Mesenteric fat pad (tissue), 1 donor: Measurements from ENCODE around the gene PGK1. TPM values are rescaled to one million over a fixed set of nuclear protein-coding genes. Genes with fewer than 3 reads are reported as not detected.
"Not testable (repeated sequence)": the region's sequence is repeated elsewhere in the genome, so short reads cannot be mapped to it uniquely, and the experiment has no call there.

Experiments used
- DNase-seq: peaks from one replicate; pipeline ENCODE4 v3.0.0-alpha.2; 2020; ENCODE audit warnings: low spot score
- total RNA-seq: library from RNA; stranded (reverse); fragmentation: NEBNext Ultra II Directional; extraction: Animal tissue kit (Norgen Biotek cat#: 25700); gene quantifications from one replicate; pipeline ENCODE4 v1.2.1, GENCODE V29; 2021
- donor health status: DM: yes; HTN: yes; CAD: no.

Gene PGK1
- total RNA-seq, 1 donor from 2014 or later, result 339 TPM

GRCh38 chrX:78111140-78111931 lies 7.3 kb downstream of the PGK1 start:
- DNase-seq, result no peak

- no peak for DNase-seq
Measured at GRCh38 chrX:78116365-78116764, 12.3 kb downstream of the PGK1 start.

- DNase-seq, result no peak
Measured at GRCh38 chrX:78116766-78117165, 12.7 kb downstream of the PGK1 start.

GRCh38 chrX:78118628-78119027 lies 14.6 kb downstream of the PGK1 start:
- DNase-seq, result no peak

- no peak for DNase-seq
Measured at GRCh38 chrX:78119521-78120227, 15.6 kb downstream of the PGK1 start.

- DNase-seq, result no peak
Measured at GRCh38 chrX:78123190-78123589, 19.1 kb downstream of the PGK1 start.

- no peak for DNase-seq
Measured at GRCh38 chrX:78124307-78124706, 20.3 kb downstream of the PGK1 start.

- DNase-seq, result no peak
Measured at GRCh38 chrX:78125148-78125547, 21.1 kb downstream of the PGK1 start.

GRCh38 chrX:78125781-78126180 lies 21.7 kb downstream of the PGK1 start:
- DNase-seq, result not testable (repeated sequence)

GRCh38 chrX:78129714-78130113 lies 25.7 kb downstream of the PGK1 start:
- no peak for DNase-seq

GRCh38 chrX:78130396-78130795 lies 26.3 kb downstream of the PGK1 start:
- DNase-seq, result no peak

GRCh38 chrX:78131117-78131516 lies 27.1 kb downstream of the PGK1 start:
- no peak for DNase-seq

GRCh38 chrX:78133238-78133960 lies 29.4 kb downstream of the PGK1 start:
- DNase-seq, result no peak

- DNase-seq, result peak; percentile 95
Measured at GRCh38 chrX:78139160-78140123, 35.4 kb downstream of the PGK1 start, which contains the start of gene TAF9B. Gene TAF9B, minus strand, starts transcription at chrX:78139650. Its CDS starts 39 bp downstream, at chrX:78139611.

GRCh38 chrX:78140206-78140605 lies 36.2 kb downstream of the PGK1 start:
- DNase-seq, result no peak

GRCh38 chrX:78147002-78147540 lies 43.0 kb downstream of the PGK1 start:
- DNase-seq, result not testable (repeated sequence)

- DNase-seq, result not testable (repeated sequence)
Measured at GRCh38 chrX:78157373-78157772, 53.3 kb downstream of the PGK1 start.

- not testable (repeated sequence) for DNase-seq
Measured at GRCh38 chrX:78157846-78158245, 53.8 kb downstream of the PGK1 start.

GRCh38 chrX:78160711-78161110 lies 56.7 kb downstream of the PGK1 start:
- not testable (repeated sequence) for DNase-seq

- DNase-seq, result not testable (repeated sequence)
Measured at GRCh38 chrX:78163175-78163574, 59.1 kb downstream of the PGK1 start.
